Right lobe of liver (tissue), 6 donors: ENCODE results near the gene ATP6V1E1. TPM values are rescaled to one million over a fixed set of nuclear protein-coding genes. Genes with fewer than 3 reads are reported as not detected.
A peak's percentile ranks its signal among the peaks of the same experiment; 100 is the strongest.

ENCODE experiments used
- ATAC-seq, 4 donors: fragments of 200-7000 bp; cut with Tn5 transposase; one replicate each; pipeline ENCODE4 v1.9.1; 2020; ENCODE audit warnings: mild to moderate bottlenecking in 4 of 4, moderate library complexity in 4 of 4
- DNase-seq, 3 donors: peaks; one replicate each; pipeline ENCODE4 v3.0.0-alpha.2; 2020
- H3K27ac ChIP-seq, 3 donors: fragments of 200-600 bp; one replicate each; pipeline ENCODE4 v1.8.0; 2022
- H3K27me3 ChIP-seq, 2 donors: fragments of 200-600 bp; one replicate each; pipeline ENCODE4 v1.8.0; 2022
- H3K36me3 ChIP-seq, 4 donors: fragments of 200-600 bp; sonication (generic) in 1 of 4; one replicate each; pipeline versions ENCODE4 v1.5.1 to v1.8.0; 2017 to 2022; ENCODE audit warnings: control low read depth in 1 of 4
- H3K4me1 ChIP-seq, 4 donors: fragments of 200-600 bp; sonication (generic) in 1 of 4; one replicate each; pipeline versions ENCODE4 v1.5.1 to v1.8.0; 2017 to 2022; ENCODE audit warnings: control low read depth in 1 of 4
- H3K4me3 ChIP-seq, 3 donors: fragments of 200-600 bp; one replicate each; pipeline ENCODE4 v1.8.0; 2022
- H3K9me3 ChIP-seq, 4 donors: fragments of 200-600 bp; sonication (generic) in 1 of 4; one replicate each; pipeline versions ENCODE4 v1.5.1 to v1.8.0; 2017 to 2022; ENCODE audit warnings: control low read depth in 1 of 4
- CTCF ChIP-seq, 4 donors: fragments of 200-600 bp in 3 of 4; fragments of 450-650 bp in 1 of 4; IDR thresholded peaks; one replicate each; pipeline versions ENCODE4 v1.5.1 to v1.8.0; 2016 to 2022; ENCODE audit warnings: antibody characterized with exemption in 4 of 4, mild to moderate bottlenecking in 2 of 4
- POLR2A ChIP-seq: fragments of 450-650 bp; IDR thresholded peaks from one replicate; pipeline ENCODE4 v1.6.1; 2017; ENCODE audit warnings: antibody characterized with exemption, mild to moderate bottlenecking
- WGBS: methylation state at CpG from one replicate; pipeline ENCODE4 v1.1.6; 2018; ENCODE audit warnings: low coverage, low lambda C conversion rate; ENCODE audit not compliant: insufficient coverage; ENCODE audit errors: missing lambda C conversion rate; 5-methylcytosine and 5-hydroxymethylcytosine counted together
- intact Hi-C, 2 donors: fragments of 100-400 bp; cut with DNase I; formaldehyde crosslinking; loops; one replicate each; pipeline versions ENCODE4 v1.11.2 to v1.14.1; 2022
- total RNA-seq, 6 experiments: library from RNA; depleted of rRNA in 2 of 6; stranded (reverse); fragments of >200 nt in 2 of 6; fragmentation: NEBNext Ultra II Directional in 3 of 6; extraction: Animal tissue kit (Norgen Biotek cat#: 25700) in 3 of 6; gene quantifications; one replicate each; pipeline versions ENCODE4 v1.1.0 to v1.2.4, GENCODE V29; 2016 to 2023
- donor health status: DM: no; HTN: yes; CAD: no.
- donor health status: DM: no; HTN: no; CAD: no.
- donor health status: DM: no; HTN: no; CAD: no.
- donor health status: DM: no; HTN: yes; CAD: no.
- donor health status: DM: no; HTN: yes; CAD: no.

ATP6V1E1 gene
- total RNA-seq, 6 experiments from 2014 or later, result 30.8 to 87.3 (median 44.0) TPM

- Histone ChIP-seq H3K36me3 (no peaks in the 10 kb centered on the region), H3K4me1 (peaks cover 0 to 8% (median 2%) of the 10 kb centered on the region in 4 donors), H3K4me3 (no peak overlapping the region), H3K27ac (no peak overlapping the region), H3K27me3 (no peaks in the 10 kb centered on the region), H3K9me3 (no peaks in the 10 kb centered on the region)
- ATAC-seq, result no peak
- TF ChIP-seq POLR2A (no peak), CTCF (IDR thresholded peaks at IDR 0.05) (no peak)
- no peak for DNase-seq
- 100% methylated on average over 1 of the region's 3 CpGs for whole genome bisulfite sequencing
- intact Hi-C loops, result no loop called here
These were observed 6.1 kb upstream of the ATP6V1E1 start for GRCh38 chr22:17634696-17635095.

GRCh38 chr22:17633998-17634323, 5.4 kb upstream of the ATP6V1E1 start:
- Histone ChIP-seq H3K4me3 (no peak overlapping the region), H3K27ac (peak overlapping the region in 1 of 3 donors; percentile 39), H3K4me1 (peaks cover 0 to 9% (median 3%) of the 10 kb centered on the region in 4 donors), H3K9me3 (no peaks in the 10 kb centered on the region), H3K27me3 (no peaks in the 10 kb centered on the region), H3K36me3 (no peaks in the 10 kb centered on the region)
- TF ChIP-seq POLR2A (no peak), CTCF (IDR thresholded peaks at IDR 0.05) (no peak)
- ATAC-seq (no peak), DNase-seq (no peak)
- intact Hi-C loops, result no loop called here
- 90% methylated on average over 2 of the region's 3 CpGs for WGBS

GRCh38 chr22:17633217-17633997, 4.9 kb upstream of the ATP6V1E1 start:
- WGBS, result 32% methylated on average over 3 of the region's 4 CpGs
- H3K9me3 ChIP-seq, result no peaks in the 10 kb centered on the region
- H3K36me3 ChIP-seq, result no peaks in the 10 kb centered on the region
- H3K27me3 ChIP-seq, result no peaks in the 10 kb centered on the region
- TF ChIP-seq POLR2A (no peak), CTCF (IDR thresholded peaks at IDR 0.05) (no peak)
- DNase-seq (no peak), ATAC-seq (peak in 1 of 4 donors; percentile 58)
- peaks cover 0 to 9% (median 3%) of the 10 kb centered on the region in 4 donors for H3K4me1 ChIP-seq
- peak overlapping the region in 1 of 3 donors; percentile 39 for H3K27ac ChIP-seq
- intact Hi-C loops, result no loop called here
- H3K4me3 ChIP-seq, result no peak overlapping the region

GRCh38 chr22:17631076-17631565, 2.6 kb upstream of the ATP6V1E1 start:
- TF ChIP-seq CTCF (IDR thresholded peaks at IDR 0.05) (no peak), POLR2A (no peak)
- Histone ChIP-seq H3K9me3 (no peaks in the 10 kb centered on the region), H3K36me3 (no peaks in the 10 kb centered on the region), H3K4me3 (no peak overlapping the region), H3K27ac (no peak overlapping the region), H3K4me1 (peaks cover 0 to 20% (median 9%) of the 10 kb centered on the region in 4 donors), H3K27me3 (no peaks in the 10 kb centered on the region)
- 71% methylated on average over 3 of the region's 9 CpGs for WGBS
- ATAC-seq, result no peak
- intact Hi-C loops, result no loop called here
- DNase-seq, result no peak
